HuH-7.5 (cell line): ENCODE results near the gene FAM156B.
"Not testable (repeated sequence)": the region's sequence is repeated elsewhere in the genome, so short reads cannot be mapped to it uniquely, and the experiment has no call there.

Experiments
- DNase-seq: peaks from one replicate; pipeline ENCODE4 v3.0.0; 2011; ENCODE audit warnings: low spot score

The FAM156B gene

DNA sequence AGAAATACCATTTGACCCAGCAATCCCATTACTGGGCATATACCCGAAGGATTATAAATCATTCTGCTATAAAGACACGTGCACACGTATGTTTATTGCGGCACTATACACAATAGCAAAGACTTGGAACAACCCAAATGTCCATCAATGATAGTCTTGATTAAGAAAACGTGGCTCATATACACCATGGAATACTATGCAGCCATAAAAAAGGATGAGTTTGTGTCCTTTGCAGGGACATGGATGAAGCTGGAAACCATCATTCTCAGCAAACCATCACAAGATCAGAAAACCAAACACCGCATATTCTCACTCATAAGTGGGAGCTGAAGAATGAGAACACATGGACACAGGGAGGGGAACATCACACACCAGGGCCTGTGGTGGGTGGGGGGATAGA lies 33.1 kb downstream of the FAM156B start:
- DNase-seq = not testable (repeated sequence)

DNA sequence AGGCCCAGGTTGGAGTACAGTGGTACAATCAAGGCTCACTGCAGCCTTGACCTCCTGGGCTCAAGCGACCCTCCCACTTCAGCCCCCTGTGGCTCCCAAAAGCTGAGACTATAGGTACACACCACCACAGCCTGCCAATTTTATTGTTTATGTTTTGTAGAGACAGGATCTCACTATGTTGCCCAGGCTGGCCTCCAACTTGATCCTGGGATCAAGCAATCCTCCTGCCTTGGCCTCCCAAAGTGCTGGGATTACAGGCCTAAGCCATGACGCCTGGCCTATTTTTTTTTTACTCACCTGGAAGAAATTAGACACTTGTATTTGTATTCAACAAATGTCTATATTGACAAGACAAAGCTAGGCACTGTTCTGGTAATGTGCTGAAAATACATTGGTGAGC lies 36.1 kb downstream of the FAM156B start:
- no peak for DNase-seq

DNA sequence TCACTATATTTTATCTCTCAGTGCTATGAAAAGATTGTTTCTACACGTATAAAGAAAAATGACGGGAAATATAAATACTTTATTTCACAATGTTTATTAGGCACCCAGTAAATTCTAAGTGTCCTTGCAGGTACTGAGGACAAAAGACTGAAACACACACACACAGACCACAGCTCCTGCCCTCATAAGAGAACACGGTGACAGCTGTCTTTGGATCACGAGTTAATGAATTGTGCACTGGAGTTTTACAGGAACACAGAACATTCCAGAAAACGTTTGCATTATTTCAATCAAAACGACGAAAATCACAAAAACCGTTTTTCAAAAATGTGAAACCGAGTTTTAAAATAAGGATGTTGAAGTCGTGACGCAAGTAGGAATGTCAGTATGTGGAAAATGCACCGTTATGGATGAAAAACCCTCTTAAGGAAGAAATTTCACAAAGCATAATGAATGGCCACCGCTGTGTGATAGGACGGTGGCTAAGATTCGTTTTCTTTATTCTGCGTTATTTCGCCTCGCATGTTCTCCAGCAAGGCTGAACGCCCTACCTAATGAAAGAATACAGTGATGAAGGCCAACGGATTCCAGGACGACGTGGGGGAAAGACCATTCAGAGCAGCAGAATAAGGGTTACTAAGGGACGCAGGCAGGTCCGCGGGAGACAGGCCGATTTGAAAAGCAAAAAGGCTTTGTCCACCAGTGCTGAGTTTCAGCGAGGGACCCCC lies 37.0 kb downstream of the FAM156B start:
- DNase-seq = no peak

DNA sequence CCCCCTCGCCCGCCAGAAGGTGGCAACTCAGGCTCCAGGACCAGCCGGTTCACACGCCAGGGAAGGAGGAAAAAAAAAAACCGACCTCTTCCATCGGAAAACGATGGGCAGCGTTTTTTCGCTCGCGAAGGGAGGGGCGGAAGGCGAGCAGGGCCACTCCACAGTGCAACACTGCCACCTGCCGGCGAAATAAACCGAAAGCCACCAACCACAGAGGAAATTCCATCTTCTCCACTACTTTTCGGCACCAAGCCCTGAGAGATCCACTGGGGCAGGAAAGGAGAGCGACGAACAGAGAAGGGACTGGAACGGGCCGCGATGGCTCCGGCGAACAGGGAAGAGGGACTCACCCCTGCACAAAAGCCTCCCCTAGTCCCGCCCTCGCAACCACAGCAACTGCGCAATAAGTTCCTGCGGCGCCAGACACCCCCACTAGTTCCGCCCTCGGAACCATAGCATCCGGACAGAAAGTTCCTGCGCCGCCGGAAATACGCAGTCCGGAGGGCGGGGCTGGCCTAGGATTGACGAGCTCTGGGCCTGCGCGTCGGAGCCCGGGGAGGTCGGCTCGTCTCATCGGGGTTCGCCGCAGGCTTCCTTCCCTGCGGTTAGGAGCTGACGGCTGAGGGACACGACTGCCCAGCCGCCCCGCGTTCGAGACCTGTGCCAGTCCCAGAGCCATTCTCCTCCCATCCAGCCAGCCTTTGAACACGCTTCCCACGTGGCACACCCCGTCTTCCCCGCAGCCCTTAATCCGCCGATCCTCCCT lies 37.8 kb downstream of the FAM156B start:
- DNase-seq = peak; percentile 45

DNA sequence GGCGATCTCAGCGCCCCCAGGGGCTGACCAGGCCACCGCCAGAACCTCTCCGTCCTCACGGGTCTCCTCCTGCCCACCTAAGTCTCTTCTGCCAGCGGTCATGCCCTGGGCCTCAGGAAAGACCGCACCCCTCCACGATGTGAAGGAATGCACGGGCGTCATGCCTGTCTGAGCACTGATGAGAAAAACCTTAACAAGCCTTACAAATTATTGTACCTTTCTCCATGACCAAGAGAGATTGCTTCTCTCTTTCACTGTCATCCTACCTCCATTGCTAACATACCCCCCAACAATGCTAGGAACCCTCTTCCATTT lies 38.3 kb downstream of the FAM156B start:
- not testable (repeated sequence) for DNase-seq

DNA sequence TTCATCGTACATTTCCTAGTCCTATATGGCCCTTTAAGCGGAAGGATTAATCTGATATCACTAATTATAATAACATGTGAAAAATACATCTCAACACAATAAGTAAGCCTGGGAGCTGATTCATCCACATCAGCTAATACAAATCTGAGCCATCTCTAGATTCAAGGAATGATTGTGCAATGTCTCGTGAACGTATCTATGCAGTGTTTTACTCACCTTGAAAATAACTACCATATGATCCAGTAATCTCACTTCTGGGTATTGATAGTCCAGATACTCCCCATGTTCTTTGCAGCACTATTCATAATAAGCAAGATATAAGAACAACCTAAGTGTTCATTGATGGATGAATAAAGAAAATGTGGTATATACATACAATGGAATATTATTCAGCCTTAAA lies 43.6 kb downstream of the FAM156B start:
- DNase-seq = not testable (repeated sequence)

DNA sequence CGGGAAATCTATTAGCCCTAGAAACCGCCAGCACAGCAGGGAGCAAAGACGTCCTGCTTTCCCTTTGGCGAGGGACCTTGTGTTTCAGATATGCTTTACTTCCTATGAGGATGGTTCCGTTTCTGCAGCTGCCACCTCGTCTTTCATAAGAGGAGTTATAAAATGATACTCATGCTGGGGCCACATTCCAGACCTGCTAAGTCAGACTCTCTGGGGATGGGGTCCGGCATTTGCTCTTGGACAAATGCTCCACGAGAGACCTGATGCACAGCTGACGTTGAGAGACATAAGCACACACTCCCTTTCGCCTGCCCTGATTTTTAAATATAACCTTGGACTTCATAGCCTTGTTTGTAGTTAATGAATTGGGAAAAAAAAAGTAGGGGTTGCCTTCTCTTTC lies 44.6 kb downstream of the FAM156B start:
- DNase-seq = not testable (repeated sequence)

DNA sequence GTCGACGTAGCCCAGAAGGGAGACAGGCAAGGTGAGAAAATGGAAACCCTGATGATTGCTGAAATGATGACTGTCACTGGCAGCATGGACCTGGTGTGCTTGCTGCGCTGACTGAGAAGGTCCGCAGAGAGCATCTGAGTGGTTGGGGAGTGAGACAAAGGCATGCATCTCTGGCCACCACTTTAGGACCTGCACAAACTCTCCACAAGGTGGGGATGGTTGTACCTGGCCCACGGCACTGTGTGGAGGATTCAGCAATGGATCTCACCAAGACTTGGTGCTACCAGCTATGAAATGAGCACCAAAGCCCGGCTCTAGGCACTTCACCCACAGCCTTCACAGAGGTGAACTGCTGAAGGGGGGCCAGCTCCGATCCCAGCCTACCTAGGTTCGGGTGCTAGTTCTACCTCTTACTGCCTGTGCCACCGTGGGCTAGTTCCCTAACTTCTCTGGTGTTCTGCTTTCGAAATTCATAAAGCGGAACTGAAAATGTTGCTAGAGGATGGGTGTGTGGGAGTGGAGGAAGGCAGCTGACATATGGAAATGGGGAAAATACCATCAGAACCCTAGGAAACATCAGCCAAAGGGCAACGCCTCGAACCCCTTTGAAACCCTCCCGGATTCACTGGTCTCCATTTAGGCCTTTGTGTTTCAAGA lies 48.8 kb downstream of the FAM156B start:
- not testable (repeated sequence) for DNase-seq

DNA sequence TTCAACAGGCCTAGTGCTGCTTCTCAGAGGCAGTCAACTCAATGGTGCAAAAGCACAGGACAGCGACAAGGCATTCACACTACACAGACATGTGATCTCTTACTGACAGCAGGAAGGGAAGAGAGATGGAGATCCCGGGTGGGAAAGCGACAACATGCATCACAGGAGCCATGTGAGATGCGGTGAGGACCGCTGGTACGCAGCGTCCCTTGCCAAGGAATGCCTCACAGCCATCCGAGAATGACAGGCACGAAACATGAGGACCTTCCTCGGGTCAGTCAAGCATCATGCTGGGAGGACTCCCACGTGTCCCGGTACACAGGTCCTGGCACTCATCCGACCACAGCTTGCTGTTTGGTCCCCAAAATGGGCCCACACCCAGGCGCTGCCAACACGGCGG lies 50.4 kb downstream of the FAM156B start:
- DNase-seq = not testable (repeated sequence)

DNA sequence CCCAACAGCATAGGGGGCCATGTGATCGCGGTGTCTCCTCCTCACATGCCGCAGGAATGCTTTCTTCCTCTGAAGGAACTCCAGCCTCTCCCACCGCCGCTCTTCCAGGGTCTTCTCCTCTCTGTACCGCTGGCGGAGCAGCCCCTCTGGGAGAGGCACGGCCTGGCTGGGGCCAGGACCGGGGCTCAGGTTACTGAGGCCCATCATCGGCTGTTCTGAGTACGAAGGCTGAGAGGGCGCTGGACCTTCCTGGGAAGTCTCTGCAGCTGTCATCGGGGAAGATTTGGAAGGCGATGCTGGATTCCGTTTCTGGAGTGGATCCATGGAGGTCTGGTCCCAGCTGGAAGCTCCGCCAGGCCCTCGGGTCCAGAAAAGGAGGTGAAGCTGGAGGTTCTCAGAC lies 51.1 kb downstream of the FAM156B start:
- not testable (repeated sequence) for DNase-seq

DNA sequence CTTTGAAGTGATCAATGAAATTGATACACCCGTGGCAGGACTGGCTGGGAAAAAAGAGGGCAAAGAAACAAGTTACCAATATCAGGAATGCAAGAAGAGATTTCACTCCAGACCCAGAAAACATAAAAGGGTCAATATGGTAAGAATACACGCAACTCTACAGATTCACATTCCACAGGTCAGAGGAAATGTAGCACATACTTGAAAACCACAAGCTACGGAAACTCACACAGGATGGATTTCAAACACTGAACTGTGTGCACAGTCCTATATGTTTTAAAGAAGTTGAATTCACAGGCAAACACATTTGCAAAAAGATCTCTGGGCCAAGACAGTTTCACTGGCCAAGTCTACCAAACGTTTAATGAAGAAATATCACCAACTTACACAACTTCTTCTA lies 52.2 kb downstream of the FAM156B start:
- DNase-seq = not testable (repeated sequence)

DNA sequence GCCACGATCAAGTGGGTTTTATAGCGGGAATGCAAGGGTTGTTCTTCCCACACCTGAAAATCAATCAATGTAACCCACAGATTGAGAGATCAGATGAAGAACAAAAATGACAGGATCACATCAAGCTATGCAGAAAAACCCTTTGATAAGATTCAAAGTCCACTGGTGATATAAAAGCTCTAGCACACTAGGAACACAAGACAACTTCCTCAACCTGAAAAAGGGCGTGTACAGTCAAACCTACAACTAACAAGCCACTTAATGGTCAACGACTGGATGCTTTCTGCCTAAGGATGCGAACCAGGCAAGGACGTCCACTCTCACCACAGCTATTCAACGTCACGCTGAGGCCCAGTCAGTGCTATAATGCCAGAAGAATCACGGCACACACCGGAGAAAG lies 52.8 kb downstream of the FAM156B start:
- not testable (repeated sequence) for DNase-seq
